Ishikawa (cell line): ENCODE measurements around the gene DACH1.

Experiments
- CEBPB ChIP-seq: IDR thresholded peaks from 2 replicates; pipeline ENCODE4 v1.6.1; 2012
- CREB1 ChIP-seq: IDR thresholded peaks from 2 replicates; pipeline ENCODE4 v1.6.1; 2012; ENCODE audit warnings: low read depth
- EGR1 ChIP-seq: IDR thresholded peaks from 2 replicates; pipeline ENCODE4 v1.6.1; 2012
- EP300 ChIP-seq: IDR thresholded peaks from 2 replicates; pipeline ENCODE4 v1.6.1; 2012; ENCODE audit warnings: borderline replicate concordance
- FOXM1 ChIP-seq: IDR thresholded peaks from 2 replicates; pipeline ENCODE4 v1.6.1; 2012; ENCODE audit warnings: low read depth, borderline replicate concordance
- NFIC ChIP-seq: IDR thresholded peaks from 2 replicates; pipeline ENCODE4 v1.6.1; 2012
- RAD21 ChIP-seq: IDR thresholded peaks from 2 replicates; pipeline ENCODE4 v1.6.1; 2012; ENCODE audit warnings: low read depth
- TAF1 ChIP-seq: IDR thresholded peaks from 2 replicates; pipeline ENCODE4 v1.6.1; 2012; ENCODE audit warnings: low read depth, mild to moderate bottlenecking
- TCF12 ChIP-seq: IDR thresholded peaks from 2 replicates; pipeline ENCODE4 v1.6.1; 2012; ENCODE audit warnings: low read depth
- TEAD4 ChIP-seq: IDR thresholded peaks from 2 replicates; pipeline ENCODE4 v1.6.1; 2012
- YY1 ChIP-seq: IDR thresholded peaks from 2 replicates; pipeline ENCODE4 v1.6.1; 2012; ENCODE audit warnings: low read depth
- ZBTB7A ChIP-seq: IDR thresholded peaks from 2 replicates; pipeline ENCODE4 v1.6.1; 2012; ENCODE audit warnings: low read depth
- TF ChIP-seq, protein P1 (sequence below): IDR thresholded peaks from 2 replicates; pipeline ENCODE4 v1.6.1; 2012; ENCODE audit warnings: low read depth, mild to moderate bottlenecking
- TF ChIP-seq, protein P2 (sequence below): IDR thresholded peaks from 2 replicates; pipeline ENCODE4 v1.6.1; 2012
- TF ChIP-seq, protein P3 (sequence below): IDR thresholded peaks from 2 replicates; pipeline ENCODE4 v1.6.1; 2012

DACH1 gene

DNA sequence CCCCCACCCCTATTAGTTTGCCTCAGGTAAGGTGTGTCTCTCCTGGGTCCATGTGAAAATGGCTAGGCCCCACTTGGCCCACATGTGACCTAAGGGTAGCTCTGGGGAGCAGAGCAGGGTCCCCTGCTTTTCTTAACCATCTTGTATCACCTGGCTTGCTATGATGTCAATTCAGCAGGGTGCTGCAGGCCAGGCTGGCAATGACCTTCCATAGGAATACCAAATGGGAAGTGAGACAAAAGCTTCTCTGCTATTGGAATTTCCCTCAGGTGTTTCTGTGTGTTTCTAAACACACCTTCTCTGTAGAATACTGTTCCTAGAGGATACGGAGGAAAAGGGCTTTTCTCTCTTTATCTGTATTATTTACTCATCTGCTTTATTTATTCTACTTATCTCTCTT is 35.7 kb upstream of the DACH1 start:
- TF ChIP-seq CREB1 (no peak), EGR1 (no peak), TCF12 (no peak), YY1 (no peak), RAD21 (no peak), TEAD4 (no peak), EP300 (no peak), FOXM1 (no peak)
- TF ChIP-seq, protein P1, sequence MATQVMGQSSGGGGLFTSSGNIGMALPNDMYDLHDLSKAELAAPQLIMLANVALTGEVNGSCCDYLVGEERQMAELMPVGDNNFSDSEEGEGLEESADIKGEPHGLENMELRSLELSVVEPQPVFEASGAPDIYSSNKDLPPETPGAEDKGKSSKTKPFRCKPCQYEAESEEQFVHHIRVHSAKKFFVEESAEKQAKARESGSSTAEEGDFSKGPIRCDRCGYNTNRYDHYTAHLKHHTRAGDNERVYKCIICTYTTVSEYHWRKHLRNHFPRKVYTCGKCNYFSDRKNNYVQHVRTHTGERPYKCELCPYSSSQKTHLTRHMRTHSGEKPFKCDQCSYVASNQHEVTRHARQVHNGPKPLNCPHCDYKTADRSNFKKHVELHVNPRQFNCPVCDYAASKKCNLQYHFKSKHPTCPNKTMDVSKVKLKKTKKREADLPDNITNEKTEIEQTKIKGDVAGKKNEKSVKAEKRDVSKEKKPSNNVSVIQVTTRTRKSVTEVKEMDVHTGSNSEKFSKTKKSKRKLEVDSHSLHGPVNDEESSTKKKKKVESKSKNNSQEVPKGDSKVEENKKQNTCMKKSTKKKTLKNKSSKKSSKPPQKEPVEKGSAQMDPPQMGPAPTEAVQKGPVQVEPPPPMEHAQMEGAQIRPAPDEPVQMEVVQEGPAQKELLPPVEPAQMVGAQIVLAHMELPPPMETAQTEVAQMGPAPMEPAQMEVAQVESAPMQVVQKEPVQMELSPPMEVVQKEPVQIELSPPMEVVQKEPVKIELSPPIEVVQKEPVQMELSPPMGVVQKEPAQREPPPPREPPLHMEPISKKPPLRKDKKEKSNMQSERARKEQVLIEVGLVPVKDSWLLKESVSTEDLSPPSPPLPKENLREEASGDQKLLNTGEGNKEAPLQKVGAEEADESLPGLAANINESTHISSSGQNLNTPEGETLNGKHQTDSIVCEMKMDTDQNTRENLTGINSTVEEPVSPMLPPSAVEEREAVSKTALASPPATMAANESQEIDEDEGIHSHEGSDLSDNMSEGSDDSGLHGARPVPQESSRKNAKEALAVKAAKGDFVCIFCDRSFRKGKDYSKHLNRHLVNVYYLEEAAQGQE, result no peak
- TF ChIP-seq, protein P2, sequence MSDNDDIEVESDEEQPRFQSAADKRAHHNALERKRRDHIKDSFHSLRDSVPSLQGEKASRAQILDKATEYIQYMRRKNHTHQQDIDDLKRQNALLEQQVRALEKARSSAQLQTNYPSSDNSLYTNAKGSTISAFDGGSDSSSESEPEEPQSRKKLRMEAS, result no peak

DNA sequence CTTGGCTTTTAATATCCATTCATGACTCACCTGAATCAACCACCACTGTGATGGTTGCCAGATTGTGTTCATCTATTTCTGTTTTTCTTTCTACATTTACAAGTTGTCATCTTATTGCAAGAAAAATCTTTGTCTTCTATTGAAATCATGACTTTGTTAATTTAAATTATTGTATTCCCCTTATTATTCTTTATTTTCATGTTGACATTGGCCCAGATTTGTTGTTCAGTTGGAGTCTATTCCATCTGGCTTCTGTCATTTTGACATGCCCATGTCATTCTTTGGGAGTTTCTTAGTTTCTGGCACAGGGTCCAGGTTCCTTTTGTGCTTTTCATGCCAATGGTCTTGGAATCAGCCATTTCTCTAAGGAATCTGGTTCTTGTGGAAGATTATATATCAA is 19.9 kb upstream of the DACH1 start:
- TF ChIP-seq TCF12 (no peak), EGR1 (no peak), RAD21 (no peak), EP300 (no peak), TAF1 (no peak)
- TF ChIP-seq, protein P2, result no peak

DNA sequence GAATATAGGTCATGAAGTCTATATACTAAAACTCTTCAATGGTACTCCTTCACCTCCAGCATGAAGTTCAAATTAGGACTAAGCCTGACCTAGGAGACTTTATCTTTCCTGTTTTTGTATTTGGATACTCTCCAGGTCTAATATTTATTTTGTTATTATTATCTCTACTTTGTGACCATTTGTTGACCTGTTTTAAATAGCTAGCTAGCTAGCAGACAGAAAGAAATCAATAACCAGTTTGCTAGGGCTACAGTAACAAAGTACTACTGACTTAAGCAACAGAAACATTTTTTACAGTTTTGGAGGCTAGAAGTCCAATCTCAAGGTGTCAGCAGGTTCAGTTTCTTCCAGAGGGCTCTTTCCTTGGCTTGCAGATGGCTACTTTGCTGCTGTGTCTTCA is 15.1 kb upstream of the DACH1 start:
- no peak for TF ChIP-seq RAD21
- no peak for TF ChIP-seq NFIC
- TF ChIP-seq TAF1, result no peak
- TF ChIP-seq ZBTB7A, result no peak
- TF ChIP-seq, protein P3, sequence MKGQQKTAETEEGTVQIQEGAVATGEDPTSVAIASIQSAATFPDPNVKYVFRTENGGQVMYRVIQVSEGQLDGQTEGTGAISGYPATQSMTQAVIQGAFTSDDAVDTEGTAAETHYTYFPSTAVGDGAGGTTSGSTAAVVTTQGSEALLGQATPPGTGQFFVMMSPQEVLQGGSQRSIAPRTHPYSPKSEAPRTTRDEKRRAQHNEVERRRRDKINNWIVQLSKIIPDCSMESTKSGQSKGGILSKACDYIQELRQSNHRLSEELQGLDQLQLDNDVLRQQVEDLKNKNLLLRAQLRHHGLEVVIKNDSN, result no peak
- no peak for TF ChIP-seq FOXM1
- TF ChIP-seq EGR1, result no peak
- no peak for TF ChIP-seq TCF12
- no peak for TF ChIP-seq TEAD4
- no peak for TF ChIP-seq CEBPB
- TF ChIP-seq YY1, result no peak
- TF ChIP-seq, protein P1, result no peak
- TF ChIP-seq, protein P2, result no peak
- no peak for TF ChIP-seq EP300
- no peak for TF ChIP-seq CREB1

DNA sequence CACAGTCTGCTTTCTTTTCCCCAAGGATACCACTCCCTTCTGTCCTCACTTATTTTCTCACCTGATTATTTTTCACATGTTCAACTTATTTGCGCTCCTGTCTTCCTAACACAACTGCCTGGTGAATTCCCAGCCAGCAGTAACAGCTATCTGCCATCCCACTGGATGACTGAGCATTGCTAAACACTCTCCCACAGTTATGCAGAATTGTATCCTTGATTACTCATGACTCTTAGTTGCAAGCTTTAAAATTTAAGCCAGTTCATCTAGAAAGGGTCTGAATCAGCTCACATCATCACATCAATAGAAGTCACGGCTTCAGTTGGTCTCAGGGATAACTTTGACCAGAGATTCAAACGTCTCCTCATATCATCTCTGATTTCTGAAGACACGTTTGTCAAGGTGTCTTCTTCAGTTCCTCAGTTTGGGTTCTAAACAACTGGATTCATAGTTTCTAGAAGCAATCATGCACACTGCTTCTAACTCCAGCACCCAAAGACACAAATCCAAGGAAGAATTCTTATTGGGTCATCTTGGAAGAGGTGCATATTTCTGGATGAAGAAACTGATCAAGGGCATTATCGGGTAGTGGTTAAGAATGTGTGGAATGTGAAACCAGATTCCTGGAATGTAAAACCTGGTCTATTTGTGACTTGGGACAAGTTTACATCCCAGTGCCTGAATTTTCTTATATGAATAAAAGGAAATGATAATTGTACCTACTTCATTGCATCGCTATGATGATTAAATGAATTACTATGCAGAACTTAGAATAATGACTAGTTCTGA is 13.9 kb upstream of the DACH1 start:
- TF ChIP-seq TEAD4 (peak; percentile 84), RAD21 (no peak)

DNA sequence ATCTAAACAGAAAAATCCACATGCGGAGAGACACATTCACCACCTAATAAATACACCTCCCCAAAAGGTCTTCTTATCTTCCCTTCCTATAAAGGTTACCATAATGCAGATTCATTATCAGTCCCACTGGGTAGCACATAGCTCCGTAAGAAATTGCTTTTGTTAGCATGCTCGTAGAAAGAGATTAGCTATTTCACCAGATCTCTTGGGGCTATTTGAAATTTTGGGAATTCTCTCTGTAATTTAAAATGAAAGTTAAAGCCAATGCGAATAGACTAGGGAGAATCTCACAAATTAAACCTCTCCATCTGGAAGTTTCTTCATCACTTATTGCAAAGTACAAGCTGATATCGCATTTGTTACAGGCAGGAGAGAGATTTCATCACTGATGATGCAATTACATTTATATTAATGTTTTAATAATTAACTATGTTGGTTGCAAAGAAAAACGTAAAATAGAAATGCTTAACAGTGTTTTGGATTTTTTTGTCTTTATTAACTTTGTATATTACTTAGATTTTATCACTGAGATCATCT is 12.9 kb upstream of the DACH1 start:
- no peak for TF ChIP-seq TAF1
- no peak for TF ChIP-seq ZBTB7A
- no peak for TF ChIP-seq RAD21
- no peak for TF ChIP-seq EP300
- TF ChIP-seq EGR1, result no peak

DNA sequence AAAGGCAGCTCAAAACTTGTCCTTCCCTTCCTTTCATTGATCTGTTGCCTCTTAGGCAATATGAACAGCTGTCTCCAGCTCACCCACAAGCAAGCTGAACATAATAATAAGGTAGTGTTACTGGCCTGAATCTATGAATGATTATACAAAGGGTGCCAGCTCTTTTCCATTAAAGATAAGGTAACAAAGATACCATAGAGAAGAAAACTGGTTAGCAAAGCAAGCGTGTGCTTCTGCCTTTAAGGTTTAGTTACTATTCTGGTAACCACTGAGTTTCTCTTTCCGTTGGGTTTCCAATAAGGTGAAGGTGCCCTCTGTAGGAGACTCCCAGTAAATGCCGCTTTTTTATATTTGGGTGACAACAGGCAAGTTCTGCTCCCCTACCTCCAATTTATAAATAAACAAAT is 12.1 kb upstream of the DACH1 start:
- TF ChIP-seq TEAD4 (no peak), RAD21 (peak; percentile 81), FOXM1 (no peak), ZBTB7A (no peak)

DNA sequence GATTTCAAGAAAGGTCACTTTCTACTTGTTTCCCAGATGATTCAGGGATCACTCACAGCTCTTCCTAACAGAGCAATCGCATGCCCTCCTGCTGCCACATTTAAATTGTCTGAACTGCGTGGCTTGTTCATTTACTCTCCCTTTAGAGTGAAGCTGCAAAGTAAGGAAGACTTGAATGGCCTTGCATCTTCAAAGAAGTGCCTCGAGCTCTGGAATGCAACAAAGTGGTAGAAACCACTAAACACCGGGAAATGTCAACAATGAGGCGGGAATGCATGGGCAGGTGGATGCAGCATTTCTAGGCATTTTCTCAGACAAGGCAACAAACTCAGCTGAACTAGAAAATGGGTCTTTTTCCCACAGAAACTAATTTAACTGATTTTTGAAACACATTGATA is 10.3 kb upstream of the DACH1 start:
- no peak for TF ChIP-seq NFIC
- TF ChIP-seq YY1, result no peak
- TF ChIP-seq, protein P2, result peak; percentile 39; the same call in 1 of the 2 replicates
